Islet precursor cell (in vitro differentiated cells): ENCODE results near the gene SLC19A1.
A peak's percentile ranks its signal among the peaks of the same experiment; 100 is the strongest.
"Not testable (repeated sequence)": the region's sequence is repeated elsewhere in the genome, so short reads cannot be mapped to it uniquely, and the experiment has no call there.

Source experiments
- DNase-seq: peaks from one replicate; pipeline ENCODE4 v3.0.0-alpha.2; 2018

SLC19A1 gene

GRCh38 chr21:45532826-45533360 lies 9.3 kb downstream of the SLC19A1 start:
- peak; percentile 38 for DNase-seq

GRCh38 chr21:45531393-45532215 lies 10.6 kb downstream of the SLC19A1 start:
- DNase-seq, result peak; percentile 48

- DNase-seq, result not testable (repeated sequence)
Observed at GRCh38 chr21:45531114-45531392, 11.2 kb downstream of the SLC19A1 start.

GRCh38 chr21:45530423-45531113 lies 11.7 kb downstream of the SLC19A1 start:
- DNase-seq, result peak; percentile 43

- no peak for DNase-seq
Observed at GRCh38 chr21:45529785-45530422, 12.3 kb downstream of the SLC19A1 start.

- DNase-seq, result peak; percentile 49
Observed at GRCh38 chr21:45528981-45529784, 13.1 kb downstream of the SLC19A1 start.

GRCh38 chr21:45528028-45528705 lies 14.1 kb downstream of the SLC19A1 start:
- peak; percentile 37 for DNase-seq

- DNase-seq, result peak; percentile 72
Observed at GRCh38 chr21:45527151-45527999, 14.9 kb downstream of the SLC19A1 start.

- DNase-seq, result peak; percentile 37
Observed at GRCh38 chr21:45525910-45526306, 16.3 kb downstream of the SLC19A1 start.

- peak; percentile 48 for DNase-seq
Observed at GRCh38 chr21:45525153-45525909, 16.9 kb downstream of the SLC19A1 start.

GRCh38 chr21:45524756-45525152 lies 17.5 kb downstream of the SLC19A1 start:
- DNase-seq, result peak; percentile 46

- peak; percentile 54 for DNase-seq
Observed at GRCh38 chr21:45523411-45524101, 18.7 kb downstream of the SLC19A1 start.

- DNase-seq, result peak; percentile 24
Observed at GRCh38 chr21:45522986-45523385, 19.3 kb downstream of the SLC19A1 start.

GRCh38 chr21:45522381-45522780 lies 19.9 kb downstream of the SLC19A1 start:
- DNase-seq, result no peak

GRCh38 chr21:45521241-45521640 lies 21.0 kb downstream of the SLC19A1 start:
- DNase-seq, result no peak

- DNase-seq, result no peak
Observed at GRCh38 chr21:45519182-45519581, 23.1 kb downstream of the SLC19A1 start.

- DNase-seq, result no peak
Observed at GRCh38 chr21:45518742-45519141, 23.5 kb downstream of the SLC19A1 start.

GRCh38 chr21:45517249-45518065 lies 24.8 kb downstream of the SLC19A1 start:
- DNase-seq, result peak; percentile 32

GRCh38 chr21:45516671-45517151 lies 25.5 kb downstream of the SLC19A1 start:
- peak; percentile 43 for DNase-seq
